Glomerular visceral epithelial cell (primary cell): ENCODE data around the gene PER1.
A peak's percentile ranks its signal among the peaks of the same experiment; 100 is the strongest.

Experiments used
- DNase-seq: peaks from one replicate; pipeline ENCODE4 v3.0.0-alpha.2; 2016; ENCODE audit errors: extremely low spot score

The PER1 gene

DNA sequence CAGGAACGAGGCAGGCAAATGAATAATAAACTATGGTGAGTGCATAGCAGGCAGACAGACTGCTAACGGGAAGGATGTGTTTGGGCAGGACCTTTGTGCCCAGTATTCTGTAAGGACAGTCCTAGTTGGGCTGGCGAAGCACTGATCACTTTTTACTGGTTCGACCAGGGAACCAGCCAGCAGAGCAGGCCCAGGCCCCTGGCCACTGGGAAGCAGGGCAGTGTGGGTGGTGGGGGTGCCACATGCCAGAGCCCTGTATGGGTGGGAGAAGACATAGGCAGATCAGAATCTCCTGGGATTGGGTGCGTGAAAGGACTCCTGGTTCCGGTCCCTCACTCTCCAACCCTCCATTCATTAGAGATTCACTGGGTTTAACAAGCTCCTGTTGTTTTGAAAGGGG lies 14.5 kb upstream of the PER1 start:
- no peak for DNase-seq

DNA sequence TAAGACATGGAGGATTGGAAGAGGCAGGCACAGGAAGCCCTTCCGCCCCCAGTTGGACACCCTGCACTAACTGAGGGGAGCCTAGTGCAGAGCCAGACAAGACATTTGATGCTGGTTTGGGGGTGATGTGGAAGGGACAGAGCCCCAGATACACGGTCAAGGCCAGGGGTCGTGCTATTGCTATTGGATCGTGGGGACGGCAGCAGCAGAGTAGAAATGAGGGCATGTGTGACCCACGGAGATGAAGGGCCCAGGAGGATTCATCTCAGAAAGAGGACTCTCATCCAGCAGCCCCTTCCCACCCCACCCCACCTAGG lies 12.6 kb upstream of the PER1 start:
- DNase-seq, result no peak

DNA sequence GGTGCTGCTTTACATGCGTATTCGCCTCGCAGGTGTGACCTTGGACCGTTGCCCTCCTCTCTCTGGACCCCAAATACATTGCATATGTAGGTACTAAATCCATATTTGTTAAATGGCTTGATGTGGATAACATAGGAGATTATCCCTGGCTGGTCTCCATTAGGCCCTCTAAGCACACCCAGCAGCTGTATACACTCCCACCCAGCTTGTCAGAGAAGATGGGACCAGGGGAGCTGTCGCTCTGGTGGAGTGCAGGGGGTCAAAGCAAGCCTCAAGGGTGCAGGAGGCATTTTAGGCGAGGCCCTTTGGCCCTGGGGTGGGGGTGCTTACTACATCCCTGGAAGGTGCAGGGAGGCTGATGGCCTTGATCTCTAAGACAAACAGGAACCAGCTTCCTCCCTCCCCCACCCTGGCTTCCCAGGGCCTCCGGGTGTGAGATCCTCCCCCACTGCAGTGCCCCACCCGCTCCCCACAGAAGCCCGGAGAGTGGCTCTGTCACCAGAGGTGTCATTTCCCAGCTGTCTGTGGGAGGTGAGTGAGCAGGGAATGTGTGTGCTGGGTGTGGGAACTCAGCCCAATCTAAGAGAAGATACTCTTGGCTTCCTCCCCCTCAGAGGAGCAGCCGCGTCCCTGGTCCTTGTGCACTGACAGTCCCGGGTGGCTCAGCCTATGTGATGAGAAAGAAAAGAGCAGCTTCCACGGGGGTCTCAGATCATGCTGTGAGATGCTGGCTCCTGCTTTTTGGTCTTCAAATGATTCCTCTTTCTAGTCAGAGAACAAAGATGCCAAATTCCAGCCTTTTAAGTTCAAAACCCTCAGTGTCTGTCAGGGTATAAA lies 12.0 kb upstream of the PER1 start:
- DNase-seq, result peak; percentile 51

DNA sequence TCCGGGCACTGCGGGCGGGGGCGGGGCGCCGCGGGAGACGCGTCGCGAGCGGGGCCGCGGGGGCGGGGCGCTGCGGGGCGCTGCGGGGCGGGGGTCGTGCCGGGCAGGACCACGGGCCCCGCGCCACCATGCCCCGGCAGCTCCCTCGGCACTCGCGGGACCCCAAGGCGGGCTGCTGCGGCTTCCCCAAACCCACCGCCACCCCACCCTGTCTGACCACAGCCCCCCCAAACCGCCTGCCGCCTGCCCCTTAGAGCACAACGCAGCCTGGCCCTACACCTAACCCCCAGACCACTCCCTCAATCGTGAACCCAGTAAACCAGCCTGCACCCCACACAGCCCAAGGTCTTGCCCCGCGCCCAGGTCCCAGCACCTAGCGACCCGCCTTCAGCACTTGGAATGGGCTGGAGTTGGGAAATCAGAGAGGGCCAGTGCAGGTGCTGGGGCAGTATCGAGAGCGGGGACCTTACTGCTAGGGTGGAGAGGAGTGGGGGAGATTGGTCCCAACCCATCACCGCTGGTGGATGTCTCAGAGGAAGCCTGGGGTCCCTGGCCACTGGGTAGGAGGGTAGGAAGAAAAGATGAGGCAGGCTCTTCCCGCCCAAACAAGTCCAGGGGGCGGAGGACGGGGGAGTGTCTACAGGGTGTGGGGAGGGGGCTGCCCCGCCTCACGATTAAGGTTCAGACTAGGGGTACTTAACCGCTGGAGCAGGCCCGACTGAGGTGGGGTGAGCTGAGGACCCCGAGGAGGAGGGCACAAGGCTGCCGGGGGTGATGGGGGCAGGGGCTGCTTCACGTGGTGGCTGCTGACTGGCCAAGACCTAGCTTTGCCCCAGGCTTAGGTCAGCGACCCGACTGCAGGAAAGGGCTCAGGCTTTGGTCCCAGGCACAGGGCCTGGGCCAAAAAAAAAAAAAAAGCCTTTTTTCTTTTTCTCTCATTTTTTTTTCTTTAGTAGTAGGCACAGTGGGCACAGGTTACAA lies 11.1 kb upstream of the PER1 start:
- DNase-seq, result no peak

DNA sequence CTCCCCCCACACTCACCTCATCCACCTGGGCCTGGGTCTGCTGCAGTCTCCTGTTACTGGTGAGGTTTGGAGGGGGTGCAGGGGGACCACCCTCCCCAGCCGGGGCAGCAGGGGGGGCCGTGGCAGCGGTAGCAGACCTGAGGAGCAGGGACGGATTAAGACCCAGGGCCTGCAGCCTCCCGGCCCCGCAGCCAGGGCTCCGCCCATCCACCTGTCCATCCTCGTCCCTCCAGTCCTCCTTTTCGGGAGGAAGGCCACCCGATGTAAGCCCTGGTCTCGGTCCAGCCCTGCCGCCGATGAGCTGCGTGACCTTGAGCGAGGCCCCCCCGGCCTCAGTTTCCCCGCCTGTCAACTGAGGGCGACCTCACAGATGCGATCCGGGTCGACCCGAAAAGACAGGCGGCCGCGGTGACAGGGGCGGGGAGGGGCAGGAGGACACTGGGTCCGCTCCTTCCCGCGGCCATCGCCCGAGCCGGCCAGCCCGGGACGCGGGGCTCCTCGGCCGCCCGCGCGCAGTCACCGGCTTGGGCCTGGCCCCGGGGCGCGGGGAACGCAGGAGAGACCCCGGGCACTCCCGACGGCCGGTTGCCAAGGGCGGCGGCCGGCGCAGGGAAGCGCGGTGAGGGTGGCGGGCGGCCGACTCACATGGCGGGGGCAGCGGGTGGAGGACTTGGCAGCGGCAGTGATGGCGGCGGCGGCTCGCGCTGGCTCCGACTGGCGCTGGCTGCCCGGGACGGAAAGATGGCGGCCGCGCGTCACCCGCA lies 10.2 kb upstream of the PER1 start, which contains the start of gene VAMP2:
TSS of gene VAMP2 (minus strand) at position 716 of the 764 bp plus-strand sequence. CDS start at position 647, 69 bp downstream.
- DNase-seq, result peak; percentile 65

DNA sequence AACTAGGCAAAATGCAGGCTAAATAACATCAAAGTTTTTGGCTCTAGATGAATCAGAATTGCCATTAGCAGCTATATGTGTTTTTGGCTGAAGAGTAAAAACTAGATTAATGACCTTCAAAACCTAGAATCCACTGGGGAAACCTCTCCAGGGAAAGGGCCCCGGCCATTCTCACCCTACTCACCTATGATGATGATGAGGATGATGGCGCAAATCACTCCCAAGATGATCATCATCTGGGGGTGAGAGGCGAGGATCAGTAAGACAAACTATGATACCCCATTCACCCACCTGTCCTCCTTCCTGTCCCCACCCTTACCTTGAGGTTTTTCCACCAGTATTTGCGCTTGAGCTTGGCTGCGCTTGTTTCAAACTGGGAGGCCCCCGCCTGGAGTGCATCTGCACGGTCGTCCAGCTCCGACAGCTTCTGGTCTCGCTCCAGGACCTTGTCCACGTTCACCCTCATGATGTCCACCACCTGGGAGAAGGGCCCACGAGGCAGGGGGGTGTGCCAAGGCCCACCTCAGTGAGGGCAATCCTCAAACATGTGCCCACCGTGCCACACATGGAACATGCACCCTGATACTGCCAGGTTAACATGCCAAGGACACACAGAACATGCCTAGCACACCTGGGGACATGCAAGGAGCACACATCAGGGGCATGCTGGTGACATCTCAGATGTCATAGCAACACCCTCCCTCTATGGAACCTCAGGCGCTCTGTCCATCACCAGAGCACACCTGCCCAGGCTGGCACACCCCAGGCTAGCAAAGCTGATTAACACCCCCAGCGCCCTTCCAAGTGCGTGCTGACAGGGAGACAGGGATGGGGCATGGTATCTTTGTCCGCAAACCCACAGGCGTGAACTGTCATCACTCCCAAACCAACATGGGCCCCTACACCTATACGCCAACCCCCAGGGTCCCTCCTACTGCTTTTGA lies 9.4 kb upstream of the PER1 start:
- no peak for DNase-seq

DNA sequence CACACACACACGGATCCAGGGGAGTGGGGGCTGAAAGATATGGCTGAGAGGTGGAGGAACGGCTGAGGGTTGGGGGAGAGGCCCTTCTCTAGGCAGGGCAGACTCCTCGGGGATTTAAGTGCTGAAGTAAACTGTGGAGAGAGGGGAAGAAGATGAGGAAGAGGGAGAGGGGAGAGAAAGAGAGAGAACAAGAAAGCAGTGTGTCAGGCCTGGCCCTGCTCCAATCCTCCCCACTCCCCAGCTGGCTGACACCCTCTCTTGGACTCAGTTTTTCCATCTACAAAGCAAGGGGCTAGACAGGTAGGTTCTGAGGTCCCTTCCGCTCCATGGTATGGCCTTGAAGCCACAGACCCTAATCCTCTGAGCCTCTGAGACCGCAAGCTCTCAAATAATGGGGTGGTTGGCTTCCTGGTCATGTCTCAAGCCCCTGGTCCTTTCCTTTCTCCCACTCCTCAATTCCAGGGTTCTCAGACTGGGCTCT lies 8.6 kb upstream of the PER1 start:
- DNase-seq, result no peak

DNA sequence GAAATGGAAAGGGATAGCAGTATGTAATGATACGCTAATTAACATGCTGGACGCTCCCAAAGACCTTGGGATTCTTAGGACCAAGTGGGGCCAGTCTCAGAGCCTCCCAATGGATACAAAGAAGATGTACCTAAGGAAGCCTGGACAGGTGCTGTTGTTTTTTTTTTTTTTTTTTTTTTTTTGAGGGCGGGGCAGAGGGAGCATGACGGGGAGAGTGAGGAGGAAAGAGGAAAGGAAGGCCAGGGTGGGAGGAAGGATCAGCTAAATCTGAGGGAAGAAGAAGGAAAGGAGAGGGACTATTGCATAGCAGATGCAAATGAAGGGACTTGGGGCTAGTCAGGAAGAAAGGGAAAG lies 8.0 kb upstream of the PER1 start:
- DNase-seq, result no peak

DNA sequence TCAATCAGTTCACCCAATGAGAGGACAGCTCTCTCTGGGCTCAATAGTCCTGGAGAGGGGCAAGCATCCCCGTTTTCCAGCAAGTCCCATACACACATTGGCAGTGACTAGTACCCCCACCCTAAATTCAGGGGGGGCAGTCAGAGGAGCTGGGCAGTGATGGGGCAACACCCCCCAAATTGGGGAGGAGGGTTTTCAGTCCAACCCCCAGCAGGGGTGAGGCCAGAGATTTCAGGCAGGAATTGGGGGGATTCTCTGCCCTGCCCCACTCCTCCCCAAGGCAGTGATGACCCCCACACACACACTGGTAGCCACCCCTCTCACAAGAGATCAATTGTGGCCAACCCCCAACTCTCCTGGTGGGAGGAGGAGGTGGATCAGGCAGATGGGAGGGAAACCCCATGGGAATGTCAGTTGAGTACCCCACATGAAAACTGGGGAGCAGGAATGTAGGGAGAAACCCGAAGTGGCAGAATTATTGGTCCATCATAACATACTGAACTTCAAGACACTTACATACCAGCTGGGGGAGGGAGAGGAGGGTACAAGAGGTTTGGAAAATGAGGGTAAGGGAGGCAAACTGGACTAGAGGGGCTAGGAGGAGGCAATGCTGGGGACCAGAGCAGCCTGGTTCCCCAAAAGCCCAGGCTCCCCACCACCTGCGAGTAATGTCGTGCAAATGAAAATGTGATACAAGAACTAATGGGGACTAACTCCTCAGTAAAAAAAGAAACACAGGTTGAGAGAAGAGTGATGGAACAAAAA lies 7.4 kb upstream of the PER1 start:
- no peak for DNase-seq

DNA sequence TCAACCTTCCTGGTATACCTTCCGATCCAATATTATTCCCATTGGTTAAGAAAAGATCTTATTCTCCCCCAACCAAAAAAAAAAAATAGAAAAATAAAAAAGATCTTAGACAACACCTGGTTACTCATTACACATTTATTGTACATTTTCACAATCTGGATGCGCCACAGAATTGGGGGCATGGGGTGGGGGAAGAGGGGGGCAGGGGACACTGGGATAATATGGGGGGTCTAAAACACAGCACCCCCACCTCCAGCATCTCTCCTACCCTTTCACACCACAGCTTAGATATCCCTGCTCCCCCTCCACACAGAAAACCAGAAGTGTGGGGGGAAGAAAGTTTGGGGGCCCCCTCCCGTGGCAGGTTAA lies 6.8 kb upstream of the PER1 start:
- no peak for DNase-seq

DNA sequence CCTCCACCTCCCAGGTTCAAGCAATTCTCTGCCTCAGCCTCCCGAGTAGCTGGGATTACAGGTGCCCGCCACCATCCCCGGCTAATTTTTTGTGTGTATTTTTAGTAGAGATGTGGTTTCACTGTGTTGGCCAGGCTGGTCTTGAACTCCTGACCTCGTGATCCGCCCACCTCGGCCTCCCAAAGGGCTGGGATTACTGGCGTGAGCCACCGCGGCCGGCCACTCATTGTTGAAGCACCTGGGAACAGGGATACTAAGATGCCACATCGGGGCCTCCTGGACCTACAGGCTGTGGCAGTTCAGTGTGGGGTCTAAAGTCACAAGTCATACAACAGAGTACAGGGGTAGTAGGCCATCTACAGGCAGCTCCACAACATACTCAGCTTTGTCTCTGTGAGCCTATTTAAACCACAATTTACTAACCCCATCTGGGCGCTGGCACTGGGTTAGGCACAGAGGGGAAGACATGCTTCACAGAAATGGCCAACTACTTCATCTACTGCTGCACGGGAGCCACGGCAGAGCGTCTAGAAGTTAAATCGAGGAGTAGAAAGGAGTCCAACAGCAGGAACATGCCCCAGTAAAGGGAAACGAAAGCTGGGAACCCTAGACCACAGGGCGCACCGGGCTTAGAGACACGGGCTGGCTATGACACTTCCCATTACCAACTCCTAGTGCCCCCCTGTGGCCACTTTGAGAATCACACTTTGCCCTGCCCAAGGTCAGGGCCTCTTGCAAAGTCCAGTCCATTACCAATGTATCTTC lies 6.2 kb upstream of the PER1 start:
- DNase-seq, result peak; percentile 89

DNA sequence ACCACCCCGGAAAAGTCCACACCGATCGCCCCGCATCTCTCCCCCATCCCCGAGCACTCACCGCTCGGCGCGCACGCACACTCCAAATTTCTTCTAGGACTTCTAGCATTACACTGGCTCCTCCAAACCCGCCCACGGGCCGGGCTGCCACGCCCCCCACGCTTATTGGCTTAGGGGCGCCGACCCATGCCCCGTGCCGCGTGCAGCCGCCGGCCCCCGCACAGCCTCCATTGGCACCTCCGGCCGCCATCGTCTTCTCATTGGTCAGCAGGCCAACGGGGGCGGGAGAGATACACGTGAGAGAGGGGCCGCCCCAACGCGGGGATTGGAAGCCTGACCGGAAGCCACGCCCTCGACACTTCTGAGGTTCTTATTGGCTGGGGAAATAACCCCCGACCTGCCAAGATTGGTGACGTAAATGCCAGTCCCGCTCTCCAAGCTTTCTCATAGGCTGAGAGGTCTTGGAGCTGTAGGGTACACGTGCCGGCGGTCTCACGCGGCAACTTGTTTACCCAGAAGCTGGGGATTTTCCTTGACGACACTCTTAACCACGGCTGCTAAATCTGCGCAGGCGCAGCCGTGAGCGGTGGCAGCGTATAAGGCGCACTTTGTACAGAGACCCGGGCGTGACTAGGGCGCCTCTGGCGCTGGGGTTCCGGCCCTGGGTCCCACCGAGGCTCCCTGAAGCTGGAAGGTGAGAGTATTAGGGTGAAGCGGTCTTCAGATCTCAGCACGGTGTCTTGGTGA lies 4.2 kb upstream of the PER1 start:
- peak; percentile 100 for DNase-seq

DNA sequence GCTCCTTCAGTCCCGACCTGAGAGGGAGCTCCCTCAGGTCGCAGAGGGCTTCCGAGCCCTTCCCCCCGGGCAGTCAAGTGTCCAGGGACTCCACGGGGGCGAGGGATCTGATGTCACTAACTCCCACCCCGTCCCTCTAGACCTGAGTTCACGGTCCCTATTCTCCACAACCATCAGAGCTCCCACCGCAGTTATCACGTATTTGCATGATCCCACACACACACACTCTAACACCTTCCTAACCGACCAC lies 3.7 kb upstream of the PER1 start:
- no peak for DNase-seq

DNA sequence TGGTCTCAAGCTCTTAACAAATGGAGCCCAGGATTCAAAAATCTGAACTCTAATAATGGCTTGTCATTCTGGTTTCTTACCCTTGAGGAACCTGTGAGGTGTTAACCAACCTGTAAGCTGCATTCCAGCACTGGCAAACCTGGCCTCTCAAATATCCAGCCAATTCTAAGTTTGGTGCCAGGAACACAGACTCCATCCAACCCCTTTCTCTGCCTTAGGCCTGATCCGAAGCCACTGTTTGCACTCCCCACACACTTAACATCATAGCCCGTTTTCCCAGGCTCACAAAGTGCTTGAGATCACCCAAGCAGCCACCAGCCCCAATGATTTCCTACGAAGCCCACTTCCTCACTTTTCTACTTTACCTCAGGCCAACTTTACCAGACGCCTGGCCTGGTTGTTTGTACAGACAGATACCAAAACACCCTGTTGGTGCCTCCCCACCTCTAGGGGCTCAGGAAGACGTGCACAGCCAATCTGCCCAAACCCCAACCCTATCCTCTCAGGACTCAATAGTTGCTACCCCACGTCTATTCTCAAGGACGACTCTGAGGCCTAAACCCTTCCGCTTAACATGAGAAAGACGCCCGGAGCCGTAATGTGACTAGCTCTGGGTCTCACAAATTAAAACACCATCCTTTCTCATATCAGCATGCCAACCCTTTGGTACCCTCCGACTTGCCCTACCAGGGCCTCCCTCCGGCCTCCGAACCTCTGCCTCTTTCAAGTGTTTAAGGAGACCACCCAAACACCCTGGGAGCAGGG lies 3.2 kb upstream of the PER1 start:
- DNase-seq, result no peak

DNA sequence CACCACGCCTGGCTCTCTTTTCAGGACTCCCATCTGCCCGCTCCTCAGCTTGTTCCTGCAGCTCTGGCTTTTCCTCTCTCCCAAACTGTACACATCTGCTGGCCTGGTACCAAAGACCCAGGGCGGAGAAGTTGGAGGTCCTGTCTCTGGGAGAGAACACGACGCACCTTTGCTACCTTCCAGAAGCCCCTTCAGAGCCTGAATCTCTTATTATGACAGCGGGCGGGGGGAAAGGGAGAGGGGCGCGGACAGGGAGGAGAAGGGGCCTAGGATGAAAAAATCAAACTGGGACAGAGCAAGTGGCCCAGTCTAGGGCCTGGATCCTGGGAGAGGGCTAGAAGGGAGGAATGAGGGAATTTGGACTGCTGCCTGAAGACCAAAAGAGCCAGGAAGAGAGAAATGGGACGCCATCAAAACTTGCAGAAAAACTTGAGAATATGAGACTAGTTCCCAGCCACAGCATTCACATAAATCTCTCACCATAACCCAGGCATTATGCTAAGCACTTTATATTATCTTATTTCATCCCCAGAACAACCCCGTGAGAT lies 2.5 kb upstream of the PER1 start:
- DNase-seq, result no peak

DNA sequence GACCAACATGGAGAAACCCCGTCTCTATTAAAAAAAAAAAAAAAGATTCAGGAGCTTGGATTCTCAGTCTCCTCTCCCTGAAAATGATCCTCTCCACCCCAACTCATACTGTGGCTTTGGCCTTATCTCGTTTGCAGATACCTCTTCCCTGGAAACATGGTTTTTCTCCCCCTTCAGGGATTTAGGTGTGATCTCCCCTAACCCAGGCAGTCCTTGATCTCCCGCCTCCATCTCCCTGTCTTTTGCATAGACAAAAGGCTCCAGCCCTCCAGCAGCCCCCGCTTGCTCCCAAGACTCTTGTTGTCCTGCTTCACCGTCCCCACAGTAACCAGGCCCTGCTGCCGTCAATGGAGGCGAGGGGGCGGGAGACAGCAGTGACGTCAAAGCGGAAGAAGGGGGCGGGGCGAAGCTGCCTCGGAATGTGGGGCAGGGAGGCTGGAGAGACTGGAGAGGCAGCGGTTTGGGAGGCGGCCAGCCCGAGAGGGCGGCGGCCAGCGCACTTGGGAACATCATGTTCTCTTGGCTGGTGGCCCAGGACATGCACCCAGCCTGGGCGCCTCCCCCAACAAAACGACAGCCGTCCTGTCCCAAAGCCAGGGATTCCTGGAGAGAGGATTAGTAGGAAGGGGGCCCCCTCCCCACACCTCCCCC lies 1.9 kb upstream of the PER1 start:
- DNase-seq, result peak; percentile 99

DNA sequence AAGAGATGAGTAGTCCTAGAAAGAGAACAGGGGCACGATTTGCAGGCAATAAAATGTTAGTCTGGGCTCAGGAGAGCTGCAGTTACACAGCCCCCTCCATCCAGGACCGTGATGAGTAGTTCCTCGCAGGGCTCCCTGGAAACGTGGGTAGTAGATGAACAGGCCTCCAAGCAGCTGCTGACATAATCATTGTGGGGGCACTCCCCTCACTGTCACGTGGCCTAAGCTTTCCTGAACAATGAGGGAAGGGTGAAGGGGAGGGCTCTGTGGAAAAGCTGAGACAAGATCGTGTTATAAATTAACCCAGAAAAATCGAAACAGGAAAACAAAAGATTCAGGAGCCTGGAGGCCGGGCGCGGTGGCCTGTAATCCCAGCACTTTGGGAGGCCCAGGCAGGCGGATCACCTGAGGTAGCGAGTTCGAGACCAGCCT lies 1.3 kb upstream of the PER1 start:
- peak; percentile 99 for DNase-seq
